HG03066 (cell line): ENCODE measurements around the gene CWC27.

ENCODE experiments used
- ATAC-seq: cut with Tn5 transposase; IDR thresholded peaks from one replicate; pipeline ENCODE4 v1.9.1; 2021; ENCODE audit warnings: low read depth; ENCODE audit not compliant: unreplicated experiment

The CWC27 gene

GRCh38 chr5:64969578-64969977 lies 200.8 kb downstream of the CWC27 start:
- ATAC-seq: no peak

- no peak for ATAC-seq
Observed at GRCh38 chr5:64971513-64971912, 202.8 kb downstream of the CWC27 start.

GRCh38 chr5:64971990-64972389 lies 203.3 kb downstream of the CWC27 start:
- no peak for ATAC-seq

- ATAC-seq: no peak
Observed at GRCh38 chr5:64972591-64972990, 203.9 kb downstream of the CWC27 start.

GRCh38 chr5:64973215-64973614 lies 204.5 kb downstream of the CWC27 start:
- no peak for ATAC-seq

GRCh38 chr5:64977779-64978178 lies 209.0 kb downstream of the CWC27 start:
- no peak for ATAC-seq

- ATAC-seq: no peak
Observed at GRCh38 chr5:64978546-64978945, 209.8 kb downstream of the CWC27 start.

GRCh38 chr5:64979531-64979930 lies 210.8 kb downstream of the CWC27 start:
- no peak for ATAC-seq

GRCh38 chr5:64980176-64980575 lies 211.4 kb downstream of the CWC27 start:
- no peak for ATAC-seq

GRCh38 chr5:64987768-64988167 lies 219.0 kb downstream of the CWC27 start:
- no peak for ATAC-seq

GRCh38 chr5:65009207-65009606 lies 240.5 kb downstream of the CWC27 start:
- ATAC-seq: no peak

GRCh38 chr5:65010841-65011240 lies 242.1 kb downstream of the CWC27 start:
- no peak for ATAC-seq

- ATAC-seq: no peak
Observed at GRCh38 chr5:65012301-65012892, 243.7 kb downstream of the CWC27 start.

GRCh38 chr5:65013166-65013565 lies 244.4 kb downstream of the CWC27 start:
- ATAC-seq: no peak

- ATAC-seq: no peak
Observed at GRCh38 chr5:65014769-65015168, 246.0 kb downstream of the CWC27 start.

- ATAC-seq: no peak
Observed at GRCh38 chr5:65015767-65016166, 247.0 kb downstream of the CWC27 start.

- no peak for ATAC-seq
Observed at GRCh38 chr5:65017636-65018035, 248.9 kb downstream of the CWC27 start.

GRCh38 chr5:65018763-65019162 lies 250.0 kb downstream of the CWC27 start:
- no peak for ATAC-seq

- ATAC-seq: no peak
Observed at GRCh38 chr5:65020492-65020891, 251.8 kb downstream of the CWC27 start.

GRCh38 chr5:65021527-65022226 lies 252.9 kb downstream of the CWC27 start:
- no peak for ATAC-seq

- ATAC-seq: no peak
Observed at GRCh38 chr5:65022932-65023331, 254.2 kb downstream of the CWC27 start.

GRCh38 chr5:65024681-65025080 lies 256.0 kb downstream of the CWC27 start:
- ATAC-seq: no peak
